Stomach (tissue), 9 donors: ENCODE results near the gene HSD17B12. TPM values are rescaled to one million over a fixed set of nuclear protein-coding genes. Genes with fewer than 3 reads are reported as not detected.
"Not testable (repeated sequence)": the region's sequence is repeated elsewhere in the genome, so short reads cannot be mapped to it uniquely, and the experiment has no call there.

Source experiments
- DNase-seq, 2 donors: peaks; one replicate each; pipeline versions ENCODE4 v3.0.0 to v3.0.0-alpha.2; 2013 to 2019
- H3K27ac ChIP-seq, 5 donors: fragments of 200-600 bp in 4 of 5; sonication (generic) in 4 of 5; one replicate each; pipeline ENCODE4 v1.5.1; 2013 to 2019; ENCODE audit warnings: mild to moderate bottlenecking in 1 of 5, moderate library complexity in 1 of 5
- H3K27me3 ChIP-seq, 3 donors: fragments of 200-600 bp; sonication (generic); one replicate each; pipeline ENCODE4 v1.5.1; 2017 to 2019; ENCODE audit warnings: mixed run types in 1 of 3
- H3K36me3 ChIP-seq, 4 donors: fragments of 200-600 bp; sonication (generic); 1 replicate in 3 of 4; 2 replicates in 1 of 4; pipeline ENCODE4 v1.5.1; 2016 to 2019
- H3K4me1 ChIP-seq, 4 donors: fragments of 200-600 bp; sonication (generic); one replicate each; pipeline ENCODE4 v1.5.1; 2016 to 2019
- H3K4me3 ChIP-seq, 4 donors: fragments of 200-600 bp; sonication (generic) in 3 of 4; one replicate each; pipeline ENCODE4 v1.5.1; 2016 to 2019; ENCODE audit warnings: mild to moderate bottlenecking in 1 of 4
- H3K9me3 ChIP-seq, 4 donors: fragments of 200-600 bp; sonication (generic); one replicate each; pipeline ENCODE4 v1.5.1; 2016 to 2019
- EP300 ChIP-seq: sonication (generic); formaldehyde crosslinking; IDR thresholded peaks from one replicate; pipeline ENCODE4 v1.6.1; 2017; ENCODE audit warnings: antibody characterized with exemption
- POLR2A ChIP-seq, 4 donors: fragments of 450-650 bp; IDR thresholded peaks; one replicate each; pipeline ENCODE4 v1.6.1; 2016; ENCODE audit warnings: antibody characterized with exemption in 4 of 4, control low read depth in 2 of 4, mild to moderate bottlenecking in 1 of 4, moderate library complexity in 1 of 4
- POLR2AphosphoS5 ChIP-seq, 3 donors: sonication (generic); formaldehyde crosslinking; IDR thresholded peaks; one replicate each; pipeline ENCODE4 v1.6.1; 2016; ENCODE audit warnings: antibody characterized with exemption in 3 of 3
- WGBS, 5 donors: extraction: QIAGEN DNeasy Blood & Tissue Kit in 3 of 5; methylation state at CpG; one replicate each; pipeline versions ENCODE4 v1.1.5 to v1.1.7; 2013 to 2018; 5-methylcytosine and 5-hydroxymethylcytosine counted together
- intact Hi-C: fragments of 100-400 bp; cut with DNase I; formaldehyde crosslinking; loops from one replicate; pipeline ENCODE4 v1.15.1; 2023; ENCODE audit warnings: low total_unique reads
- polyA plus RNA-seq, 3 donors: library from polyadenylated mRNA; stranded (reverse); fragments of 200-250 nt; gene quantifications; one replicate each; pipeline ENCODE4 v1.2.3, GENCODE V29; 2013
- total RNA-seq, 5 donors: library from RNA; depleted of rRNA; stranded (reverse); fragments of >200 nt; gene quantifications; one replicate each; pipeline versions ENCODE4 v1.1.0 to v1.2.3, GENCODE V29; 2014 to 2016
- TF ChIP-seq, protein P1 (sequence below), 7 experiments: fragments of 450-650 bp in 4 of 7; fragments of 200-600 bp in 3 of 7; sonication (generic) in 3 of 7; IDR thresholded peaks; one replicate each; pipeline ENCODE4 v1.5.1; 2016 to 2019; ENCODE audit warnings: antibody characterized with exemption in 7 of 7, control low read depth in 2 of 7, mild to moderate bottlenecking in 1 of 7
- donor health status: healthy with polysubstance abuse.
- donor health status: Bipolar disorder and iron deficiency.
- donor health status: healthy.

HSD17B12 gene
- total and polyA plus RNA-seq, 8 donors = 25.8 to 169 (median 52.4) TPM

DNA sequence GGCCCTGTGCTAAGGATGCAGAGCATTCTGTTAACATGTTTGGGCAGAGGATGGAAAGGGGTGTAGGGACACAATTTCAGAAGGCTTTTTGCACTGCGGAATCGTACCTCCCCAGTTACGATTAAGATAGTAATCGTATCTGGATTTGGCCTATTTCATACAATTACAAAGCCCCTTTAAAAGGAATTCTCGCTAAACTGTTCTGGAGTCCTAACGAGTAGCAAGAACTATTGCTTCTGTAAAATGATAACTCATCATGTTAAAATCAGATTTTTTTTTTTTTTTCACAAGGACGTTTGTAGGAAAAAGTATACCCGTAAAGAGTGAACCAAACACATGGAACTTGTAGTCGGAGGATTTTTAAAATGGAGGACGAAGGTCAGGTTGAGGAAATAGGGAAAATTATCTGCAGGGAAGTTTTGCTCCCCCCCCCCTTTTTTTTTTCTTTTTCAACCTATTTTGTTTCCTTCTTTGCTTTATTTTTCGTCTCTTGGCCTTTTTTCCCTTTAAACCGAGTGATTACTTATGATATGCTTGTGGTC, 934 bp downstream of the HSD17B12 start:
- intact Hi-C loops = no loop called here

DNA sequence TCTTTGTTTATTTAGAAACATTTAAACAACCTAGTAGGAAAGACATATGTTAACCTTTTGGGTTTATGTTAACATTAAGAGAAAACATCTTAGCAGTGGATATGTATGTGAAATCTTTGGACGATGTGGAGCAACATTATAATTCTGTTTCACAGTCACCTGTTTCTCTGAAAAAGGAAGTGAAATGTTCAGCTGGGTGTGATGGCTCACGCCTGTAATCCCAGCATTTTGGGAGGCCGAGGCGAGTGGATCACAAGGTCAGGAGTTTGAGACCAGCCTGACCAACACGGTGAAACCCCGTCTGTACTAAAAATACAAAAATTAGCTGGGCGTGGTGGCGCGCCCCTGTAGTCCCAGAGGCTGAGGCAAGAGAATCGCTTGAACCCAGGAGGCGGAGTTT, 1.5 kb downstream of the HSD17B12 start:
- WGBS, 5 donors = 78 to 84% (median 79%) methylated on average over 11 of the region's 11 CpGs
- H3K4me1 ChIP-seq = peaks cover 8 to 68% (median 42%) of the 10 kb centered on the region in 4 donors
- intact Hi-C loops, H3K27me3 ChIP-seq, H3K36me3 ChIP-seq, DNase-seq, H3K9me3 ChIP-seq: not testable (repeated sequence)
- peak overlapping the region in 4 of 5 donors; percentile 90 to 98 (median 93) for H3K27ac ChIP-seq
- H3K4me3 ChIP-seq = peak overlapping the region; percentile 68 to 91 (median 80)

More for the DNA sequence above, 934 bp downstream of the HSD17B12 start:
- no peaks in the 10 kb centered on the region for H3K9me3 ChIP-seq
- DNase-seq = peak in 1 of 2 donors; percentile 62
- H3K27ac ChIP-seq = peak overlapping the region; percentile 90 to 98 (median 92)
- 4 to 12% (median 8%) methylated on average over 12 of the region's 12 CpGs for WGBS, 5 donors
- TF ChIP-seq, protein P1, sequence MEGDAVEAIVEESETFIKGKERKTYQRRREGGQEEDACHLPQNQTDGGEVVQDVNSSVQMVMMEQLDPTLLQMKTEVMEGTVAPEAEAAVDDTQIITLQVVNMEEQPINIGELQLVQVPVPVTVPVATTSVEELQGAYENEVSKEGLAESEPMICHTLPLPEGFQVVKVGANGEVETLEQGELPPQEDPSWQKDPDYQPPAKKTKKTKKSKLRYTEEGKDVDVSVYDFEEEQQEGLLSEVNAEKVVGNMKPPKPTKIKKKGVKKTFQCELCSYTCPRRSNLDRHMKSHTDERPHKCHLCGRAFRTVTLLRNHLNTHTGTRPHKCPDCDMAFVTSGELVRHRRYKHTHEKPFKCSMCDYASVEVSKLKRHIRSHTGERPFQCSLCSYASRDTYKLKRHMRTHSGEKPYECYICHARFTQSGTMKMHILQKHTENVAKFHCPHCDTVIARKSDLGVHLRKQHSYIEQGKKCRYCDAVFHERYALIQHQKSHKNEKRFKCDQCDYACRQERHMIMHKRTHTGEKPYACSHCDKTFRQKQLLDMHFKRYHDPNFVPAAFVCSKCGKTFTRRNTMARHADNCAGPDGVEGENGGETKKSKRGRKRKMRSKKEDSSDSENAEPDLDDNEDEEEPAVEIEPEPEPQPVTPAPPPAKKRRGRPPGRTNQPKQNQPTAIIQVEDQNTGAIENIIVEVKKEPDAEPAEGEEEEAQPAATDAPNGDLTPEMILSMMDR (IDR thresholded peaks at IDR 0.05) = no peak
- no peak for TF ChIP-seq POLR2A (IDR thresholded peaks at IDR 0.05)
- no peak for TF ChIP-seq POLR2AphosphoS5 (IDR thresholded peaks at IDR 0.05)
- no peak for TF ChIP-seq EP300
- peak overlapping the region; percentile 68 to 91 (median 80) for H3K4me3 ChIP-seq
- no peaks in the 10 kb centered on the region for H3K27me3 ChIP-seq
- peaks cover 8 to 62% (median 37%) of the 10 kb centered on the region in 4 donors for H3K4me1 ChIP-seq
- H3K36me3 ChIP-seq = peaks cover 0 to 6% (median 0%) of the 10 kb centered on the region in 4 donors

DNA sequence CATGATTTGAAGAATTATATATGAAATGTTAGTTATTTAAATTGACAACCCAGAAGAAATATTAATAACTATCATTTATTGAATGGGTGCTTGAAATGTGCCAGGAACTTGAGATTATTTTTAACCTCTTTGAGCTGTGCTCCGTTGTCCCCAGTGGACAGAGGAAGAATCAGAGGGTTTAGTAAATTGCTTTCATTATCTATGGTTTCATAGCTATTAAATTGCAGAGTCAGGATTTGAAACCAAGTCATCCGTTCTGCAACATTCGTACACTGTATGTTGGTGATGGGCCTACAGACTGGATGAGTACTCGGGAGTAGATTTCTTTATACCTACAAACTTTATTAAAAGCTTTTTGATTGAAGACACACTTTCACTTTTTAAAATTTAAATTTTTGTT, 4.9 kb downstream of the HSD17B12 start:
- H3K9me3 ChIP-seq = no peaks in the 10 kb centered on the region
- intact Hi-C loops = no loop called here
- WGBS, 5 donors = 73 to 88% (median 83%) methylated on average over 4 of the region's 4 CpGs
- peaks cover 0 to 6% (median 0%) of the 10 kb centered on the region in 4 donors for H3K36me3 ChIP-seq
- H3K27me3 ChIP-seq = no peaks in the 10 kb centered on the region
- peak overlapping the region in 1 of 5 donors; percentile 14 for H3K27ac ChIP-seq
- H3K4me1 ChIP-seq = peaks cover 17 to 80% (median 47%) of the 10 kb centered on the region in 4 donors
- DNase-seq = no peak
- H3K4me3 ChIP-seq = no peak overlapping the region
- TF ChIP-seq POLR2AphosphoS5 (IDR thresholded peaks at IDR 0.05) (no peak), POLR2A (IDR thresholded peaks at IDR 0.05) (no peak), EP300 (no peak)
- TF ChIP-seq, protein P1 (IDR thresholded peaks at IDR 0.05) = no peak

DNA sequence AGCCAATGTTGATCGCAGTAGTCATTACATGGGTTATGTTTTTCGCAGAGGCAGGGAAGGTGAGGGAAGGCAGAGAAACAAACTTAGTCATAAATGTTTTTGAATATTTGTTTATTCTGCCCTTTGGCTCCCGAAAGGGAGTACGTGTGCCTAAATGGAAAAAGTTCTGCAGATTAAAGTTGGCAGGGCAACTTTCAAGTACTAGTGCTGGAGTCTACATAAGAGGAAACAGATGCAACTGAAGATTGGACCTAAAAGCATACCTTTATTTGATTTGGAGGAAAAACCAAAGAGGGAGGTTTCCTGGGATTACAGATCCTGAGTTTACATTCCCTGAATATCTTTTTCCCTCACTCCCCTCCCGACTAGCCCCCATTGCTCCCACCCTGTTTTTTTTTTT, 5.7 kb downstream of the HSD17B12 start:
- TF ChIP-seq POLR2AphosphoS5 (IDR thresholded peaks at IDR 0.05) = no peak
- TF ChIP-seq POLR2A (IDR thresholded peaks at IDR 0.05) = no peak
- no peak for TF ChIP-seq EP300
- TF ChIP-seq, protein P1 (IDR thresholded peaks at IDR 0.05) = no peak
- Histone ChIP-seq H3K27me3 (no peaks in the 10 kb centered on the region), H3K27ac (peak overlapping the region in 2 of 5 donors; percentile 11 to 14), H3K36me3 (peaks cover 0 to 6% (median 0%) of the 10 kb centered on the region in 4 donors), H3K4me1 (peaks cover 17 to 78% (median 46%) of the 10 kb centered on the region in 4 donors), H3K9me3 (no peaks in the 10 kb centered on the region), H3K4me3 (no peak overlapping the region)
- intact Hi-C loops = no loop called here
- WGBS, 5 donors = 31 to 69% (median 45%) methylated on average over 5 of the region's 5 CpGs
- DNase-seq = no peak

DNA sequence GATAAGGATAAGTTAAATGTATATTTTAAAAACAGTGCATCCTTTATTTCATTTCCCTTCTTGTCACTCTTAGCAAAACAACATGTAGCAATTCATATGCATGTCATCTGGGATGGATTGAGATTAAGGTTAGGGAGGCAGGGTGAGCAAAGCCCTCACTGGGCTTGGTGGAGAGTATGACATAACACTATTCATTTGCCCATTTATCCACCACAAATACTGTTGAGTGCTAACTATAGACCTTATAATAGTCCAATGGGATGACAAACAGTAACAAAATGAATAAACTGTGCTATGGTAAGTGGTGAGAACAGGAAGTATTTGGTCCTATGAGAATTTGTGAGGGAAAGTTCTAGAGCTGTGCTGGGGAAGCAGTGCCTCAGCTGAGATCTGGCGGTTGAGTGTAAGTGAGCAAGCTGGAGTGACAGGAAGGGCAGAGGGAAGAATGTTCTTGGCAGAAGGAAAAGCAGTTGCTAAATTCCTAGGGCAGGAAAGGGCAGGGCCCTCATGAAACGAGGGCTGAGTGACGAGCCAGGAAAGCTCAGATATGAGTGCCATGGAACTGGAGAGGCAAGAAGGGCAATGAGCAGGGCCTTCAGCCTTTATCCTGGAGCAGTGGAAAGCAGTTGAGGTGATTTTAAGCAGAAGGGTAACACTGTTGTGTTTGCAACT, 6.7 kb downstream of the HSD17B12 start:
- Histone ChIP-seq H3K36me3 (peaks cover 0 to 6% (median 0%) of the 10 kb centered on the region in 4 donors), H3K4me1 (peaks cover 10 to 74% (median 42%) of the 10 kb centered on the region in 4 donors), H3K4me3 (no peak overlapping the region), H3K27me3 (no peaks in the 10 kb centered on the region), H3K27ac (peak overlapping the region in 3 of 5 donors; percentile 6 to 41 (median 26)), H3K9me3 (no peaks in the 10 kb centered on the region)
- 30 to 55% (median 40%) methylated on average over 3 of the region's 3 CpGs for WGBS, 5 donors
- TF ChIP-seq POLR2AphosphoS5 (IDR thresholded peaks at IDR 0.05) (peak in 1 of 3 donors; percentile 26), EP300 (no peak)
- DNase-seq = peak in 1 of 2 donors; percentile 26
- intact Hi-C loops = no loop called here
